ENCODE measurements around the gene DDX6.

- TF ChIP-seq CTCF (conservative IDR thresholded peaks at IDR 0.05; ENCODE audit: low read depth, low read length) (no peak), EZH2 (IDR thresholded peaks at IDR 0.05; ENCODE audit: low read length, unreplicated experiment) (no peak)
Observed at GRCh38 chr11:118838905-118839553, 48.1 kb upstream of the DDX6 start.
